A549 treated with ZK216348 at 1 μM for 4 hours (cell line): ENCODE measurements around the gene GPR82. TPM values are rescaled to one million over a fixed set of nuclear protein-coding genes. Genes with fewer than 3 reads are reported as not detected.

Experiments used
- total RNA-seq: library from RNA; stranded (reverse); fragments of 200-300 nt; extraction: Qiagen RNA extraction; gene quantifications from 5 replicates; pipeline ENCODE4 v1.2.3, GENCODE V29; 2022; ENCODE audit warnings: low read depth

The GPR82 gene
- total RNA-seq: not detected in 5 replicates

GRCh38 chrX:41723826-41724225 lies at the start of gene GPR82:
Gene GPR82, plus strand, starts transcription at chrX:41724181. Its CDS starts 2,846 bp downstream, at chrX:41727027.

GRCh38 chrX:41688835-41689234 lies 35.1 kb upstream of the GPR82 start, which contains the start of gene GPR34:
Gene GPR34, plus strand, starts transcription at chrX:41688973. Its CDS starts 6,661 bp downstream, at chrX:41695634.

Other genes with a start within 250 kb of the GPR82 start
- gene GPR34, start 35.2 kb upstream of the GPR82 start, total RNA-seq: 0.12 TPM in 1 of 5 replicates, not detected in the others
- 18.9 to 23.6 TPM (median 23.1 TPM) in 5 replicates for gene CASK, start 199.4 kb downstream of the GPR82 start, total RNA-seq